ENCODE data around the gene TNS4. TPM values are rescaled to one million over a fixed set of nuclear protein-coding genes. Genes with fewer than 3 reads are reported as not detected.
A peak's percentile ranks its signal among the peaks of the same experiment; 100 is the strongest.

Gene TNS4
- total RNA-seq, 1 donor from 2014 or later = not detected

GRCh38 chr17:40473573-40474365 lies 27.7 kb downstream of the TNS4 start:
- Mint-ChIP-seq H3K27me3 (peaks cover 1% of the 10 kb centered on the region), H3K9me3 (ENCODE audit: low read depth) (peaks cover 6% of the 10 kb centered on the region), H3K36me3 (ENCODE audit: insufficient read depth) (no peaks in the 10 kb centered on the region), H3K27ac (no peak overlapping the region), H3K4me3 (ENCODE audit: low read depth) (no peak overlapping the region), H3K4me1 (ENCODE audit: low read depth) (peaks cover 3% of the 10 kb centered on the region)
- TF ChIP-seq, protein P1, sequence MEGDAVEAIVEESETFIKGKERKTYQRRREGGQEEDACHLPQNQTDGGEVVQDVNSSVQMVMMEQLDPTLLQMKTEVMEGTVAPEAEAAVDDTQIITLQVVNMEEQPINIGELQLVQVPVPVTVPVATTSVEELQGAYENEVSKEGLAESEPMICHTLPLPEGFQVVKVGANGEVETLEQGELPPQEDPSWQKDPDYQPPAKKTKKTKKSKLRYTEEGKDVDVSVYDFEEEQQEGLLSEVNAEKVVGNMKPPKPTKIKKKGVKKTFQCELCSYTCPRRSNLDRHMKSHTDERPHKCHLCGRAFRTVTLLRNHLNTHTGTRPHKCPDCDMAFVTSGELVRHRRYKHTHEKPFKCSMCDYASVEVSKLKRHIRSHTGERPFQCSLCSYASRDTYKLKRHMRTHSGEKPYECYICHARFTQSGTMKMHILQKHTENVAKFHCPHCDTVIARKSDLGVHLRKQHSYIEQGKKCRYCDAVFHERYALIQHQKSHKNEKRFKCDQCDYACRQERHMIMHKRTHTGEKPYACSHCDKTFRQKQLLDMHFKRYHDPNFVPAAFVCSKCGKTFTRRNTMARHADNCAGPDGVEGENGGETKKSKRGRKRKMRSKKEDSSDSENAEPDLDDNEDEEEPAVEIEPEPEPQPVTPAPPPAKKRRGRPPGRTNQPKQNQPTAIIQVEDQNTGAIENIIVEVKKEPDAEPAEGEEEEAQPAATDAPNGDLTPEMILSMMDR (IDR thresholded peaks at IDR 0.05; ENCODE audit: unreplicated experiment) = no peak
- no peak for DNase-seq (ENCODE audit: low spot score, unreplicated experiment)

GRCh38 chr17:40472733-40473452 lies 28.5 kb downstream of the TNS4 start:
- TF ChIP-seq, protein P1 (IDR thresholded peaks at IDR 0.05; ENCODE audit: unreplicated experiment) = no peak
- Mint-ChIP-seq H3K4me3 (ENCODE audit: low read depth) (no peak overlapping the region), H3K27ac (no peak overlapping the region), H3K27me3 (no peaks in the 10 kb centered on the region), H3K36me3 (ENCODE audit: insufficient read depth) (no peaks in the 10 kb centered on the region), H3K9me3 (ENCODE audit: low read depth) (peaks cover 6% of the 10 kb centered on the region), H3K4me1 (ENCODE audit: low read depth) (peaks cover 3% of the 10 kb centered on the region)
- no peak for DNase-seq (ENCODE audit: low spot score, unreplicated experiment)

DNA sequence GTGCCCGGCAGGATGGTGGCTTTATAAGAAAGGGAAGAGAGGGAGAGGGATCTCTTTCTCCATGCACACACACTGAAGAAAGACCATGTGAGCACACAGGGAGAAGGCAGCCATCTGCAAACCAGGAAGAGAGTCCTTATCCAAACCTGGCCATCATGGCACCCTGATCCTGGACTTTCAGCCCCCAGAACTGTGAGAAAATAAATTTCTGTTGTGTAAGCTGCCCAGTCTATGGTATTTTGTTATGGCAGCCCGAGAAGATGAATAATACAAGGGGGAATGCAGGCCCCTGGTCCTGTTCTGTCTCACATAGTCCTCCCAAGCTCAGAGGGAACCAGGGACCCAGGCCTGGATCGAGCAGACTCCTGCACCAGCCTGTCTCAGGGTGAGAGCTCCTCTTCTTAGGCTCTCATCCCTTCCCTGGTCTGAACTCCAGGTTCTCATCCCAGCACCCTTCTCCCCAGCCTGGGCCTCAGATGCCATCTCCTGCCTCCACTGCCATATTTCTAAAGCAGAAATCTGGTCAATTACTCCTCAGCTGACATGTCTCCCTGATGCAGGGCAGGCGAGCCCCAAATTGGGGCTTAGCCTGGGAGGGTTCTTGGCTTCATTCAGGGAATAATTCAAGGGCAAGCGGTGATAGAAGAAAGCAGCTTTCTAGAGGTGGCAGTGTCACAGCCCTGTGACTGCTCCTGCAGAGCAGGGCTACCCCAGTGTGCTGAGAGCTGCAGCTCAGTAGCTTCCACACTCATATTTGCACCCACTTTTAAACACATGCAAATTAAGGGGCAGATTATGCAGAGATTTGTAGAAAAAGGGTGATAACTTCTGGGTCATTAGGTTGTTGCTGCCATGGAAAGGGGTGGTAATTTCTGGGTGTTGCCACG lies 29.3 kb downstream of the TNS4 start:
- Mint-ChIP-seq H3K27me3 (no peaks in the 10 kb centered on the region), H3K4me3 (ENCODE audit: low read depth) (no peak overlapping the region), H3K27ac (no peak overlapping the region)

GRCh38 chr17:40470932-40471828 lies 30.2 kb downstream of the TNS4 start:
- no peaks in the 10 kb centered on the region for H3K36me3 Mint-ChIP-seq (ENCODE audit: insufficient read depth)
- H3K4me3 Mint-ChIP-seq (ENCODE audit: low read depth) = no peak overlapping the region
- H3K4me1 Mint-ChIP-seq (ENCODE audit: low read depth) = peaks cover 3% of the 10 kb centered on the region
- H3K27me3 Mint-ChIP-seq = no peaks in the 10 kb centered on the region
- peak overlapping the region; percentile 56 for H3K27ac Mint-ChIP-seq
- peaks cover 6% of the 10 kb centered on the region for H3K9me3 Mint-ChIP-seq (ENCODE audit: low read depth)
- no peak for DNase-seq (ENCODE audit: low spot score, unreplicated experiment)
- TF ChIP-seq, protein P1 (IDR thresholded peaks at IDR 0.05; ENCODE audit: unreplicated experiment) = no peak

More for the DNA sequence above, 29.3 kb downstream of the TNS4 start:
- H3K9me3 Mint-ChIP-seq (ENCODE audit: low read depth) = peaks cover 6% of the 10 kb centered on the region
- DNase-seq (ENCODE audit: low spot score, unreplicated experiment) = no peak
- H3K4me1 Mint-ChIP-seq (ENCODE audit: low read depth) = peaks cover 3% of the 10 kb centered on the region
- TF ChIP-seq, protein P1 (IDR thresholded peaks at IDR 0.05; ENCODE audit: unreplicated experiment) = no peak
- no peaks in the 10 kb centered on the region for H3K36me3 Mint-ChIP-seq (ENCODE audit: insufficient read depth)

Measured in progenitor cell of endocrine pancreas (in vitro differentiated cells).